Neural progenitor cell (in vitro differentiated cells): Measurements from ENCODE around the gene PPP1R3G. TPM values are rescaled to one million over a fixed set of nuclear protein-coding genes. Genes with fewer than 3 reads are reported as not detected.

ENCODE experiments used
- DNase-seq: peaks from one replicate; pipeline ENCODE4 v3.0.0-alpha.2; 2016; ENCODE audit warnings: low spot score
- H2AFZ ChIP-seq: fragments of 200-600 bp; sonication (generic); replicated peaks from 2 replicates; pipeline ENCODE4 v1.6.1; 2016; ENCODE audit warnings: antibody characterized with exemption
- H3F3A ChIP-seq: fragments of 200-600 bp; sonication (generic); 2 replicates; pipeline ENCODE4 v1.6.1; 2016; ENCODE audit warnings: antibody characterized with exemption, low read depth
- H3K27ac ChIP-seq: fragments of 200-600 bp; sonication (generic); 2 replicates; pipeline ENCODE4 v1.5.1; 2016; ENCODE audit warnings: mild to moderate bottlenecking
- H3K27me3 ChIP-seq: fragments of 200-600 bp; sonication (generic); 2 replicates; pipeline ENCODE4 v1.6.1; 2016; ENCODE audit warnings: mild to moderate bottlenecking, moderate library complexity
- H3K36me3 ChIP-seq: fragments of 200-600 bp; sonication (generic); 2 replicates; pipeline ENCODE4 v1.5.1; 2016
- H3K4me1 ChIP-seq: fragments of 200-600 bp; sonication (generic); 2 replicates; pipeline ENCODE4 v1.6.1; 2016; ENCODE audit warnings: mixed run types
- H3K4me2 ChIP-seq: fragments of 200-600 bp; sonication (generic); 2 replicates; pipeline ENCODE4 v1.6.1; 2016
- H3K4me3 ChIP-seq: fragments of 200-600 bp; sonication (generic); 2 replicates; pipeline ENCODE4 v1.5.1; 2016
- H3K79me2 ChIP-seq: fragments of 200-600 bp; sonication (generic); 2 replicates; pipeline ENCODE4 v1.6.1; 2016; ENCODE audit warnings: low read depth
- H3K9ac ChIP-seq: fragments of 200-600 bp; sonication (generic); 2 replicates; pipeline ENCODE4 v1.6.1; 2016
- H3K9me3 ChIP-seq: fragments of 200-600 bp; sonication (generic); 2 replicates; pipeline ENCODE4 v1.5.1; 2016; ENCODE audit warnings: low read depth
- H4K20me1 ChIP-seq: fragments of 200-600 bp; sonication (generic); 2 replicates; pipeline ENCODE4 v1.6.1; 2016; ENCODE audit warnings: low read depth
- H3K27ac Mint-ChIP-seq: 3 replicates; pipeline ENCODE4 v1.8.0; 2021; ENCODE audit warnings: mixed read lengths
- H3K27me3 Mint-ChIP-seq: 2 replicates; pipeline ENCODE4 v1.8.0; 2022; ENCODE audit warnings: low read depth, mild to moderate bottlenecking, inconsistent platforms, moderate library complexity, mixed read lengths; ENCODE audit not compliant: insufficient read depth
- H3K36me3 Mint-ChIP-seq: 3 replicates; pipeline ENCODE4 v1.8.0; 2021; ENCODE audit warnings: mixed read lengths
- H3K4me1 Mint-ChIP-seq: 3 replicates; pipeline ENCODE4 v1.8.0; 2021; ENCODE audit warnings: mixed read lengths
- H3K4me3 Mint-ChIP-seq: 3 replicates; pipeline ENCODE4 v1.8.0; 2021; ENCODE audit warnings: mild to moderate bottlenecking, moderate library complexity, mixed read lengths
- H3K9me3 Mint-ChIP-seq: 3 replicates; pipeline ENCODE4 v1.8.0; 2020; ENCODE audit warnings: mixed read lengths
- CTCF ChIP-seq: fragments of 200-600 bp; sonication (generic); IDR thresholded peaks from 2 replicates; pipeline ENCODE4 v1.5.1; 2017; ENCODE audit warnings: antibody characterized with exemption, mild to moderate bottlenecking
- EZH2 ChIP-seq: fragments of 200-600 bp; sonication (generic); IDR thresholded peaks from 2 replicates; pipeline ENCODE4 v1.6.1; 2017; ENCODE audit warnings: antibody characterized with exemption, mild to moderate bottlenecking, moderate library complexity
- EZH2phosphoT487 ChIP-seq: fragments of 200-600 bp; sonication (generic); IDR thresholded peaks from 2 replicates; pipeline ENCODE4 v1.6.1; 2017; ENCODE audit warnings: antibody characterized with exemption
- total RNA-seq: library from RNA; depleted of rRNA; stranded (reverse); fragments of >200 nt; gene quantifications from 2 replicates; pipeline ENCODE4 v1.2.3, GENCODE V29; 2015; ENCODE audit warnings: low replicate concordance

Gene PPP1R3G
- total RNA-seq, 1 donor from 2014 or later = 0.36 TPM

GRCh38 chr6:5054245-5054873, 30.8 kb upstream of the PPP1R3G start:
- Histone ChIP-seq H3F3A (no peaks in the 10 kb centered on the region), H3K27me3 (no peaks in the 10 kb centered on the region), H2AFZ (no peak overlapping the region), H3K4me2 (no peak overlapping the region), H3K36me3 (no peaks in the 10 kb centered on the region), H4K20me1 (no peaks in the 10 kb centered on the region), H3K4me3 (no peak overlapping the region), H3K9me3 (no peaks in the 10 kb centered on the region), H3K27ac (no peak overlapping the region), H3K4me1 (no peaks in the 10 kb centered on the region), H3K9ac (no peak overlapping the region), H3K79me2 (no peaks in the 10 kb centered on the region)
- Mint-ChIP-seq H3K27me3 (peaks cover 3% of the 10 kb centered on the region), H3K36me3 (peaks cover 7% of the 10 kb centered on the region), H3K4me1 (no peaks in the 10 kb centered on the region), H3K27ac (no peak overlapping the region), H3K9me3 (peaks cover 22% of the 10 kb centered on the region), H3K4me3 (no peak overlapping the region)
- TF ChIP-seq EZH2phosphoT487 = no peak
- TF ChIP-seq CTCF = no peak
- no peak for TF ChIP-seq EZH2
- DNase-seq = no peak

GRCh38 chr6:5055118-5055517, 30.0 kb upstream of the PPP1R3G start:
- Histone ChIP-seq H2AFZ (no peak overlapping the region), H3K9me3 (no peaks in the 10 kb centered on the region), H3K4me1 (no peaks in the 10 kb centered on the region), H3F3A (no peaks in the 10 kb centered on the region), H3K9ac (no peak overlapping the region), H4K20me1 (no peaks in the 10 kb centered on the region), H3K36me3 (no peaks in the 10 kb centered on the region), H3K27ac (no peak overlapping the region), H3K4me3 (no peak overlapping the region), H3K79me2 (no peaks in the 10 kb centered on the region), H3K4me2 (no peak overlapping the region), H3K27me3 (no peaks in the 10 kb centered on the region)
- no peak overlapping the region for H3K4me3 Mint-ChIP-seq
- H3K27ac Mint-ChIP-seq = no peak overlapping the region
- no peak for DNase-seq
- peaks cover 4% of the 10 kb centered on the region for H3K27me3 Mint-ChIP-seq
- H3K36me3 Mint-ChIP-seq = peaks cover 7% of the 10 kb centered on the region
- no peaks in the 10 kb centered on the region for H3K4me1 Mint-ChIP-seq
- H3K9me3 Mint-ChIP-seq = peaks cover 16% of the 10 kb centered on the region
- TF ChIP-seq CTCF = no peak
- no peak for TF ChIP-seq EZH2phosphoT487
- no peak for TF ChIP-seq EZH2

- no peak overlapping the region for H3K9ac ChIP-seq
These were observed 26.9 kb upstream of the PPP1R3G start for GRCh38 chr6:5058254-5058653.

More at GRCh38 chr6:5058254-5058653, 26.9 kb upstream of the PPP1R3G start:
- Mint-ChIP-seq H3K9me3 (no peaks in the 10 kb centered on the region), H3K4me1 (no peaks in the 10 kb centered on the region), H3K27ac (peak overlapping the region; percentile 43), H3K36me3 (no peaks in the 10 kb centered on the region), H3K4me3 (no peak overlapping the region), H3K27me3 (peaks cover 4% of the 10 kb centered on the region)
- Histone ChIP-seq H3K36me3 (no peaks in the 10 kb centered on the region), H2AFZ (no peak overlapping the region), H3K4me3 (no peak overlapping the region), H3K27me3 (no peaks in the 10 kb centered on the region), H3K79me2 (no peaks in the 10 kb centered on the region), H3F3A (no peaks in the 10 kb centered on the region), H3K4me2 (no peak overlapping the region), H3K4me1 (no peaks in the 10 kb centered on the region), H4K20me1 (no peaks in the 10 kb centered on the region), H3K27ac (no peak overlapping the region), H3K9me3 (no peaks in the 10 kb centered on the region)
- TF ChIP-seq EZH2 = no peak
- TF ChIP-seq CTCF = no peak
- TF ChIP-seq EZH2phosphoT487 = no peak
- no peak for DNase-seq
